ENCODE data around the gene PAN3. TPM values are rescaled to one million over a fixed set of nuclear protein-coding genes. Genes with fewer than 3 reads are reported as not detected.

The PAN3 gene
- total and polyA plus RNA-seq, 2 of the 8 experiments (the other 6 are each of a cell fraction or from before 2014, with no cell fraction given) = 12.7 to 39.3 TPM

DNA sequence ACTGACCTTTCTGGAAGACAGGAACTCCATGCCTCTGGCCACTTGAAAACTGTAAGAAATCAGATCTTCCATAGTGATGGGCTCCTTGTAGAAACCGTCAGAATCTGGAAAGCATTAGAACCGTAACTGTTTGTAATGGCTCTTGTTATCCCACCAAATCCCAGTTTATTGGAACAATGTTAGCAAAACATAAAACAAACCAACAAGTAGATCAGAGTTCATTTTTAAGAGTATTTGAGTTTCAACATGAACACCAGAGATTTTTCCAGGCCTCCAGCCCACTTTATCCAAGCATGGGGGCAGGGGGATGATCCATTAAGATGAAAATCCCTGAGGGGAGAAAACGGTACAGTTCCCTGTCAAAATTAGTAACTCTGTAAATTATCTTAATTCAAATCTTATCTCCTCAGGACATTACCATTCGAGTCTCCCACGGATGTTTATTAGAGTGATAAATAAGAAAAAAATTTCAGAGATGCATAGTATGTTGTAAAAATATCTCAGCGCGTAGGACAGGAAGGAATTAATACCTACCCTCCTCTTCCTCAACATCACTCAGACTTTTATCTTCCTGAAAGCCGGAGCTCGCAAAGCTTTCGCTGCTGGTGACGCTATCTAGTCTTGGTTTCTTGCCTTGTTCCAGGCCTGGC lies 184.0 kb downstream of the PAN3 start (continued):
- TF ChIP-seq, protein P1, sequence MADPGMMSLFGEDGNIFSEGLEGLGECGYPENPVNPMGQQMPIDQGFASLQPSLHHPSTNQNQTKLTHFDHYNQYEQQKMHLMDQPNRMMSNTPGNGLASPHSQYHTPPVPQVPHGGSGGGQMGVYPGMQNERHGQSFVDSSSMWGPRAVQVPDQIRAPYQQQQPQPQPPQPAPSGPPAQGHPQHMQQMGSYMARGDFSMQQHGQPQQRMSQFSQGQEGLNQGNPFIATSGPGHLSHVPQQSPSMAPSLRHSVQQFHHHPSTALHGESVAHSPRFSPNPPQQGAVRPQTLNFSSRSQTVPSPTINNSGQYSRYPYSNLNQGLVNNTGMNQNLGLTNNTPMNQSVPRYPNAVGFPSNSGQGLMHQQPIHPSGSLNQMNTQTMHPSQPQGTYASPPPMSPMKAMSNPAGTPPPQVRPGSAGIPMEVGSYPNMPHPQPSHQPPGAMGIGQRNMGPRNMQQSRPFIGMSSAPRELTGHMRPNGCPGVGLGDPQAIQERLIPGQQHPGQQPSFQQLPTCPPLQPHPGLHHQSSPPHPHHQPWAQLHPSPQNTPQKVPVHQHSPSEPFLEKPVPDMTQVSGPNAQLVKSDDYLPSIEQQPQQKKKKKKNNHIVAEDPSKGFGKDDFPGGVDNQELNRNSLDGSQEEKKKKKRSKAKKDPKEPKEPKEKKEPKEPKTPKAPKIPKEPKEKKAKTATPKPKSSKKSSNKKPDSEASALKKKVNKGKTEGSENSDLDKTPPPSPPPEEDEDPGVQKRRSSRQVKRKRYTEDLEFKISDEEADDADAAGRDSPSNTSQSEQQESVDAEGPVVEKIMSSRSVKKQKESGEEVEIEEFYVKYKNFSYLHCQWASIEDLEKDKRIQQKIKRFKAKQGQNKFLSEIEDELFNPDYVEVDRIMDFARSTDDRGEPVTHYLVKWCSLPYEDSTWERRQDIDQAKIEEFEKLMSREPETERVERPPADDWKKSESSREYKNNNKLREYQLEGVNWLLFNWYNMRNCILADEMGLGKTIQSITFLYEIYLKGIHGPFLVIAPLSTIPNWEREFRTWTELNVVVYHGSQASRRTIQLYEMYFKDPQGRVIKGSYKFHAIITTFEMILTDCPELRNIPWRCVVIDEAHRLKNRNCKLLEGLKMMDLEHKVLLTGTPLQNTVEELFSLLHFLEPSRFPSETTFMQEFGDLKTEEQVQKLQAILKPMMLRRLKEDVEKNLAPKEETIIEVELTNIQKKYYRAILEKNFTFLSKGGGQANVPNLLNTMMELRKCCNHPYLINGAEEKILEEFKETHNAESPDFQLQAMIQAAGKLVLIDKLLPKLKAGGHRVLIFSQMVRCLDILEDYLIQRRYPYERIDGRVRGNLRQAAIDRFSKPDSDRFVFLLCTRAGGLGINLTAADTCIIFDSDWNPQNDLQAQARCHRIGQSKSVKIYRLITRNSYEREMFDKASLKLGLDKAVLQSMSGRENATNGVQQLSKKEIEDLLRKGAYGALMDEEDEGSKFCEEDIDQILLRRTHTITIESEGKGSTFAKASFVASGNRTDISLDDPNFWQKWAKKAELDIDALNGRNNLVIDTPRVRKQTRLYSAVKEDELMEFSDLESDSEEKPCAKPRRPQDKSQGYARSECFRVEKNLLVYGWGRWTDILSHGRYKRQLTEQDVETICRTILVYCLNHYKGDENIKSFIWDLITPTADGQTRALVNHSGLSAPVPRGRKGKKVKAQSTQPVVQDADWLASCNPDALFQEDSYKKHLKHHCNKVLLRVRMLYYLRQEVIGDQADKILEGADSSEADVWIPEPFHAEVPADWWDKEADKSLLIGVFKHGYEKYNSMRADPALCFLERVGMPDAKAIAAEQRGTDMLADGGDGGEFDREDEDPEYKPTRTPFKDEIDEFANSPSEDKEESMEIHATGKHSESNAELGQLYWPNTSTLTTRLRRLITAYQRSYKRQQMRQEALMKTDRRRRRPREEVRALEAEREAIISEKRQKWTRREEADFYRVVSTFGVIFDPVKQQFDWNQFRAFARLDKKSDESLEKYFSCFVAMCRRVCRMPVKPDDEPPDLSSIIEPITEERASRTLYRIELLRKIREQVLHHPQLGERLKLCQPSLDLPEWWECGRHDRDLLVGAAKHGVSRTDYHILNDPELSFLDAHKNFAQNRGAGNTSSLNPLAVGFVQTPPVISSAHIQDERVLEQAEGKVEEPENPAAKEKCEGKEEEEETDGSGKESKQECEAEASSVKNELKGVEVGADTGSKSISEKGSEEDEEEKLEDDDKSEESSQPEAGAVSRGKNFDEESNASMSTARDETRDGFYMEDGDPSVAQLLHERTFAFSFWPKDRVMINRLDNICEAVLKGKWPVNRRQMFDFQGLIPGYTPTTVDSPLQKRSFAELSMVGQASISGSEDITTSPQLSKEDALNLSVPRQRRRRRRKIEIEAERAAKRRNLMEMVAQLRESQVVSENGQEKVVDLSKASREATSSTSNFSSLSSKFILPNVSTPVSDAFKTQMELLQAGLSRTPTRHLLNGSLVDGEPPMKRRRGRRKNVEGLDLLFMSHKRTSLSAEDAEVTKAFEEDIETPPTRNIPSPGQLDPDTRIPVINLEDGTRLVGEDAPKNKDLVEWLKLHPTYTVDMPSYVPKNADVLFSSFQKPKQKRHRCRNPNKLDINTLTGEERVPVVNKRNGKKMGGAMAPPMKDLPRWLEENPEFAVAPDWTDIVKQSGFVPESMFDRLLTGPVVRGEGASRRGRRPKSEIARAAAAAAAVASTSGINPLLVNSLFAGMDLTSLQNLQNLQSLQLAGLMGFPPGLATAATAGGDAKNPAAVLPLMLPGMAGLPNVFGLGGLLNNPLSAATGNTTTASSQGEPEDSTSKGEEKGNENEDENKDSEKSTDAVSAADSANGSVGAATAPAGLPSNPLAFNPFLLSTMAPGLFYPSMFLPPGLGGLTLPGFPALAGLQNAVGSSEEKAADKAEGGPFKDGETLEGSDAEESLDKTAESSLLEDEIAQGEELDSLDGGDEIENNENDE (IDR thresholded peaks at IDR 0.05; ENCODE audit: insufficient replicate concordance, low read length) = no peak
- TF ChIP-seq BACH1 (IDR thresholded peaks at IDR 0.05; ENCODE audit: low read length) (no peak), RNF2 (IDR thresholded peaks at IDR 0.05; ENCODE audit: borderline replicate concordance, low read depth, low read length, missing control alignments, poor library complexity, severe bottlenecking) (no peak), NANOG (IDR thresholded peaks at IDR 0.05; ENCODE audit: insufficient read depth, low read depth, low read length, poor library complexity, severe bottlenecking) (no peak), POLR2AphosphoS5 (IDR thresholded peaks at IDR 0.05; ENCODE audit: low read depth, low read length) (no peak), SAP30 (IDR thresholded peaks at IDR 0.05; ENCODE audit: insufficient read depth, insufficient replicate concordance, low read length) (no peak), BCL11A (IDR thresholded peaks at IDR 0.05; ENCODE audit: low read depth in 2 of 2, low read length in 2 of 2) (no peak), POLR2A (IDR thresholded peaks at IDR 0.05; ENCODE audit: control extremely low read depth in 1 of 2, low read depth in 2 of 2, low read length in 2 of 2) (no peak)
